Measurements from ENCODE around the gene EXOC6B. TPM values are rescaled to one million over a fixed set of nuclear protein-coding genes. Genes with fewer than 3 reads are reported as not detected.

EXOC6B gene
- total and polyA plus RNA-seq, 2 of the 8 experiments (the other 6 are each of a cell fraction or from before 2014, with no cell fraction given) = 13.5 to 33.0 TPM

GRCh38 chr2:72143441-72144273 is 682.2 kb downstream of the EXOC6B start (continued):
- TF ChIP-seq RNF2 (IDR thresholded peaks at IDR 0.05; ENCODE audit: borderline replicate concordance, low read depth, low read length, missing control alignments, poor library complexity, severe bottlenecking) (peak; percentile 81), SUZ12 (IDR thresholded peaks at IDR 0.05; ENCODE audit: low read length) (peak; percentile 92), EP300 (IDR thresholded peaks at IDR 0.05; ENCODE audit: borderline replicate concordance in 1 of 2, low read depth in 2 of 2, low read length in 2 of 2) (no peak), CTBP2 (IDR thresholded peaks at IDR 0.05; ENCODE audit: borderline replicate concordance, insufficient read depth, insufficient read length, low read length) (no peak), CREB1 (IDR thresholded peaks at IDR 0.05) (no peak), RBBP5 (IDR thresholded peaks at IDR 0.05; ENCODE audit: borderline replicate concordance, low read depth, low read length) (no peak), E2F6 (IDR thresholded peaks at IDR 0.05) (peak; percentile 84), SRF (IDR thresholded peaks at IDR 0.05; ENCODE audit: low read depth, low read length) (no peak), SP4 (IDR thresholded peaks at IDR 0.05; ENCODE audit: low read length) (no peak)
